SK-N-SH (cell line): ENCODE results near the gene GOT1. TPM values are rescaled to one million over a fixed set of nuclear protein-coding genes. Genes with fewer than 3 reads are reported as not detected.

ENCODE experiments used
- CTCF ChIA-PET: fragments of 300-600, 350-600 bp; formaldehyde crosslinking; extraction: SDS; loops from one replicate; lab custom pipeline; 2021; lab: Yijun Ruan, JAX
- POLR2A ChIA-PET: fragments of 350-600 bp; sonication (Branson Sonifier 250); formaldehyde crosslinking; extraction: SDS; loops from one replicate; lab custom pipeline; 2020; ENCODE audit warnings: antibody characterized with exemption, inconsistent platforms; lab: Yijun Ruan, JAX
- DNase-seq: peaks from one replicate; pipeline ENCODE4 v3.0.0; 2012
- H2AFZ ChIP-seq: fragments of 200-600 bp; sonication (generic); 2 replicates; pipeline ENCODE4 v1.8.1; 2016; ENCODE audit warnings: antibody characterized with exemption, mild to moderate bottlenecking, low read depth
- H3F3A ChIP-seq: fragments of 200-600 bp; sonication (generic); replicated peaks from 2 replicates; pipeline ENCODE3; 2016; ENCODE audit warnings: antibody characterized with exemption, mild to moderate bottlenecking; ENCODE audit not compliant: insufficient read depth
- H3K27ac ChIP-seq, 2 experiments: fragments of 200-500 bp in 1 of 2; fragments of 200-600 bp in 1 of 2; sonication (Bioruptor generic) in 1 of 2; sonication (generic), shearing (Covaris generic) in 1 of 2; 2 replicates each; pipeline versions ENCODE4 v1.5.1 to v1.6.1; 2014 to 2016; ENCODE audit warnings: low read depth in 2 of 2, inconsistent platforms in 1 of 2, low read length in 1 of 2, mild to moderate bottlenecking in 1 of 2, mixed read lengths in 1 of 2
- H3K27me3 ChIP-seq: fragments of 200-600 bp; sonication (generic), shearing (Covaris generic); 2 replicates; pipeline ENCODE4 v1.6.1; 2016; ENCODE audit warnings: mixed run types; ENCODE audit not compliant: insufficient read depth
- H3K36me3 ChIP-seq, 2 experiments: fragments of 200-500 bp in 1 of 2; fragments of 200-600 bp in 1 of 2; sonication (Bioruptor generic) in 1 of 2; sonication (generic) in 1 of 2; replicated peaks in 1 of 2; 2 replicates each; pipeline versions ENCODE3 to v1.5.1; 2014 to 2016; ENCODE audit warnings: low read length in 1 of 2, mild to moderate bottlenecking in 1 of 2; ENCODE audit not compliant: insufficient read depth in 2 of 2, control insufficient read depth in 1 of 2
- H3K4me1 ChIP-seq, 2 experiments: fragments of 200-500 bp in 1 of 2; fragments of 200-600 bp in 1 of 2; sonication (Bioruptor generic) in 1 of 2; sonication (generic), shearing (Covaris generic) in 1 of 2; 2 replicates each; pipeline versions ENCODE4 v1.5.1 to v1.6.1; 2014 to 2016; ENCODE audit warnings: low read depth in 1 of 2, low read length in 1 of 2, mixed run types in 1 of 2; ENCODE audit not compliant: insufficient read depth in 2 of 2, control insufficient read depth in 1 of 2
- H3K4me2 ChIP-seq: fragments of 200-600 bp; sonication (generic), shearing (Covaris generic); 2 replicates; pipeline ENCODE4 v1.6.1; 2017; ENCODE audit warnings: mixed run types
- H3K4me3 ChIP-seq, 2 experiments: fragments of 200-500 bp in 1 of 2; fragments of 200-600 bp in 1 of 2; sonication (Bioruptor generic) in 1 of 2; sonication (generic), shearing (Covaris generic) in 1 of 2; 2 replicates each; pipeline versions ENCODE4 v1.5.1 to v1.8.1; 2014 to 2016; ENCODE audit warnings: low read depth in 2 of 2, inconsistent platforms in 1 of 2, low read length in 1 of 2, mild to moderate bottlenecking in 1 of 2, mixed read lengths in 1 of 2, moderate library complexity in 1 of 2
- H3K79me2 ChIP-seq: fragments of 200-600 bp; sonication (generic); 2 replicates; pipeline ENCODE4 v1.8.1; 2017; ENCODE audit warnings: mild to moderate bottlenecking; ENCODE audit not compliant: insufficient read depth
- H3K9ac ChIP-seq: fragments of 200-600 bp; sonication (generic); 2 replicates; pipeline ENCODE4 v1.6.1; 2017; ENCODE audit warnings: mixed run types
- H3K9me2 ChIP-seq: fragments of 200-600 bp; sonication (generic); 2 replicates; pipeline ENCODE4 v1.6.1; 2017; ENCODE audit warnings: mixed run types
- H3K9me3 ChIP-seq: fragments of 200-600 bp; sonication (generic); 2 replicates; pipeline ENCODE4 v1.6.1; 2017; ENCODE audit warnings: mixed run types, mild to moderate bottlenecking, moderate library complexity
- H4K20me1 ChIP-seq: fragments of 200-600 bp; sonication (generic); 2 replicates; pipeline ENCODE4 v1.6.1; 2017; ENCODE audit warnings: mild to moderate bottlenecking, mixed run types; ENCODE audit not compliant: insufficient read depth
- EP300 ChIP-seq, 2 experiments: IDR thresholded peaks; 2 replicates each; pipeline versions ENCODE4 v1.4.0 to v1.6.1; 2012; ENCODE audit warnings: borderline replicate concordance in 1 of 2, low read depth in 1 of 2, low read length in 1 of 2
- FOSL2 ChIP-seq: IDR thresholded peaks from 2 replicates; pipeline ENCODE4 v1.4.0; 2012; ENCODE audit warnings: low read depth, mild to moderate bottlenecking, moderate library complexity, borderline replicate concordance
- FOXJ3 ChIP-seq: sonication (generic); formaldehyde crosslinking; IDR thresholded peaks from 2 replicates; pipeline ENCODE4 v1.5.1; 2020; ENCODE audit warnings: mild to moderate bottlenecking, missing genetic modification reagents
- GATA2 ChIP-seq: sonication (generic); formaldehyde crosslinking; IDR thresholded peaks from 2 replicates; pipeline ENCODE4 v1.5.0; 2020; ENCODE audit warnings: mild to moderate bottlenecking, missing genetic modification reagents
- MXI1 ChIP-seq: IDR thresholded peaks from 2 replicates; pipeline ENCODE4 v1.6.1; 2012; ENCODE audit warnings: mild to moderate bottlenecking, low read depth, low read length, improper control_type of control experiment
- NFIC ChIP-seq: IDR thresholded peaks from 2 replicates; pipeline ENCODE4 v1.4.0; 2012; ENCODE audit warnings: borderline replicate concordance
- NRF1 ChIP-seq: IDR thresholded peaks from 2 replicates; pipeline ENCODE4 v1.6.1; 2012; ENCODE audit warnings: low read depth, mild to moderate bottlenecking, low read length
- RAD21 ChIP-seq: IDR thresholded peaks from 2 replicates; pipeline ENCODE4 v1.6.1; 2012; ENCODE audit warnings: mild to moderate bottlenecking, low read length
- RCOR1 ChIP-seq: fragments of 150-350 bp; IDR thresholded peaks from 2 replicates; pipeline ENCODE4 v1.6.1; 2017; ENCODE audit warnings: antibody characterized with exemption, low read length
- RXRA ChIP-seq: IDR thresholded peaks from 2 replicates; pipeline ENCODE4 v1.4.0; 2012; ENCODE audit warnings: low read depth, mild to moderate bottlenecking, borderline replicate concordance
- SIN3A ChIP-seq: IDR thresholded peaks from 2 replicates; pipeline ENCODE4 v1.6.1; 2012; ENCODE audit warnings: low read depth, mild to moderate bottlenecking, low read length, moderate library complexity, borderline replicate concordance
- SMC3 ChIP-seq: IDR thresholded peaks from 2 replicates; pipeline ENCODE4 v1.6.1; 2012; ENCODE audit warnings: low read depth, low read length, improper control_type of control experiment
- TCF12 ChIP-seq: IDR thresholded peaks from 2 replicates; pipeline ENCODE4 v1.4.0; 2012
- WGBS: methylation state at CpG from one replicate; pipeline ENCODE4 v1.1.6; 2017; ENCODE audit warnings: low lambda C conversion rate; 5-methylcytosine and 5-hydroxymethylcytosine counted together
- polyA plus RNA-seq, 3 experiments: library from polyadenylated mRNA; depleted of rRNA; stranded (reverse); fragments of >200 nt; gene quantifications; 2 replicates each; pipeline ENCODE4 v1.2.3, GENCODE V29; 2012
- TF ChIP-seq, protein P1 (sequence below): IDR thresholded peaks from 2 replicates; pipeline ENCODE4 v1.4.0; 2012; ENCODE audit warnings: low read depth, borderline replicate concordance
- TF ChIP-seq, protein P2 (sequence below): IDR thresholded peaks from 2 replicates; pipeline ENCODE4 v1.4.0; 2012; ENCODE audit warnings: low read depth
- TF ChIP-seq, protein P3 (sequence below): IDR thresholded peaks from 2 replicates; pipeline ENCODE4 v1.4.0; 2012; ENCODE audit warnings: low read depth, borderline replicate concordance
- TF ChIP-seq, protein P4 (sequence below): IDR thresholded peaks from 2 replicates; pipeline ENCODE4 v1.6.1; 2012; ENCODE audit warnings: mild to moderate bottlenecking, low read depth, low read length, moderate library complexity

GOT1 gene
- polyA plus RNA-seq, 1 of the 3 experiments (the other 2 are of a cell fraction): 9.8 TPM

DNA sequence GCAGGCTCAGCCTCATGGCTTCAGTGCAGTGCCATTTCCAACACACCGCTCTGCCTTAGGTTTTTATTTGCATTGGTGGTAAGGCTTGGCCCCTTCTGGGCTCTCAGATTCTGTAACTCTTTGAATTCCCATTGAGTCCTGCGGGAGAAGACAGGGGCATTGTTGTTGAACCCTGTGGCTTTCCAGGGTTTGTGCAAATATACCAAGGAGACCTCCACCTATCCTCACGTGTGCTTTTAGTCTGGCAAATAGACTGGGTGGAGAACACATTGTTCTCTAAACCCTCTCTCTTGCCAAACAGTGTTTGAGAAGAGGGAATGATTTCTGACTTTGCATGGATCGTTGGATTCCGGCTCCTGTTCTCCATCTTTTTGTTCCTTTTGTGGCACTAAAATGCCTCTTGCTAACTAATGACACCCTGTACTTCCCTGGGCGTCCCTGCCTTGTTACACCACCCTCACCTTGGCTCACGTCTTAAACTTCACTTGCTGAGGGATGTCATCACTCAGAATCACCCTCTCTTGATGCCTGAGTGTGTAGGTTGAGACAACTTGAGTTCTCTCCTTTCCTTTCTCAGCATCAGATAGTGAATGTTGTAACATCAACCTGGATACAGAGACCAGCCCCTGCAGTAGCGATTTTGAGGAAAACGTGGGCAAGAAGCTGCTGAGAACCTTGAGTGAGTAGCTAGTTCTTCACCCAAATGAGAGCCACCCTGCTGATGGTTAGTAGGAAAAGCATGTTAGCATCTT lies 40.5 kb downstream of the GOT1 start (continued):
- TF ChIP-seq, protein P1, sequence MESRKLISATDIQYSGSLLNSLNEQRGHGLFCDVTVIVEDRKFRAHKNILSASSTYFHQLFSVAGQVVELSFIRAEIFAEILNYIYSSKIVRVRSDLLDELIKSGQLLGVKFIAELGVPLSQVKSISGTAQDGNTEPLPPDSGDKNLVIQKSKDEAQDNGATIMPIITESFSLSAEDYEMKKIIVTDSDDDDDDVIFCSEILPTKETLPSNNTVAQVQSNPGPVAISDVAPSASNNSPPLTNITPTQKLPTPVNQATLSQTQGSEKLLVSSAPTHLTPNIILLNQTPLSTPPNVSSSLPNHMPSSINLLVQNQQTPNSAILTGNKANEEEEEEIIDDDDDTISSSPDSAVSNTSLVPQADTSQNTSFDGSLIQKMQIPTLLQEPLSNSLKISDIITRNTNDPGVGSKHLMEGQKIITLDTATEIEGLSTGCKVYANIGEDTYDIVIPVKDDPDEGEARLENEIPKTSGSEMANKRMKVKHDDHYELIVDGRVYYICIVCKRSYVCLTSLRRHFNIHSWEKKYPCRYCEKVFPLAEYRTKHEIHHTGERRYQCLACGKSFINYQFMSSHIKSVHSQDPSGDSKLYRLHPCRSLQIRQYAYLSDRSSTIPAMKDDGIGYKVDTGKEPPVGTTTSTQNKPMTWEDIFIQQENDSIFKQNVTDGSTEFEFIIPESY: no peak
- TF ChIP-seq TCF12 (no peak), FOSL2 (no peak), NFIC (no peak), NRF1 (no peak), SMC3 (no peak), MXI1 (no peak)

DNA sequence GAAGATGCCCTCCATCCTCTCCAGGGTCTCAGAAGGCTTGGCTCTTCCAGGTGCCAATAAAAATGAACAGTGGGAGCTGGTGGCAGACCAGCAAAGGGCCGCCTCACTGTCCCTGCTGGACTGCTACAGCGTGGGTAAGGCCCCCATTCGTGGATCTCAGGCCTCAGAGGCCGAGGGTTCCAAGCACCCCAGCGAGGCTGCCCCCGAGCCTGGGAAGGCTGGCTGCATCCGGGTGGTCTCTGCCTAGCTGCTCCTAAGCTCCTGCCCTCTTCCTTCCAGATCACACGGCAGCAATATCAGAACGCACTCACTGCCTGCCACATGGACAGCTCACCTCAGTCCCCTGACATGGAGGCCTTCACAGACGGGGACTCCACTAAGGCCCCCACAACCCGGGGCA lies 42.9 kb downstream of the GOT1 start:
- H3F3A ChIP-seq: no peaks in the 10 kb centered on the region
- no peaks in the 10 kb centered on the region for H3K4me1 ChIP-seq
- no peaks in the 10 kb centered on the region; the same call in 1 of the 2 replicates for H3K27me3 ChIP-seq
- no peaks in the 10 kb centered on the region for H3K9me2 ChIP-seq
- H3K9ac ChIP-seq: no peak overlapping the region
- H3K9me3 ChIP-seq: no peaks in the 10 kb centered on the region
- H3K4me2 ChIP-seq: no peak overlapping the region
- CTCF ChIA-PET: interaction anchor here (1.1 to 1.8 kb wide), 2 partner anchors 225 kb away, joined by 3 to 6 read pairs; no protein-coding TSS in a partner anchor
- no peak overlapping the region for H3K4me3 ChIP-seq
- H3K36me3 ChIP-seq: no peaks in the 10 kb centered on the region
- no peak for DNase-seq
- POLR2A ChIA-PET: no interaction called here
- TF ChIP-seq, protein P2, sequence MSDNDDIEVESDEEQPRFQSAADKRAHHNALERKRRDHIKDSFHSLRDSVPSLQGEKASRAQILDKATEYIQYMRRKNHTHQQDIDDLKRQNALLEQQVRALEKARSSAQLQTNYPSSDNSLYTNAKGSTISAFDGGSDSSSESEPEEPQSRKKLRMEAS: no peak
- TF ChIP-seq EP300 (IDR thresholded peaks at IDR 0.05; ENCODE audit: borderline replicate concordance in 1 of 2, low read depth in 1 of 2, low read length in 1 of 2): no peak
- TF ChIP-seq RXRA: no peak
- TF ChIP-seq, protein P3, sequence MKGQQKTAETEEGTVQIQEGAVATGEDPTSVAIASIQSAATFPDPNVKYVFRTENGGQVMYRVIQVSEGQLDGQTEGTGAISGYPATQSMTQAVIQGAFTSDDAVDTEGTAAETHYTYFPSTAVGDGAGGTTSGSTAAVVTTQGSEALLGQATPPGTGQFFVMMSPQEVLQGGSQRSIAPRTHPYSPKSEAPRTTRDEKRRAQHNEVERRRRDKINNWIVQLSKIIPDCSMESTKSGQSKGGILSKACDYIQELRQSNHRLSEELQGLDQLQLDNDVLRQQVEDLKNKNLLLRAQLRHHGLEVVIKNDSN: no peak
- no peak for TF ChIP-seq MXI1
- no peak for TF ChIP-seq NFIC
- no peak for TF ChIP-seq TCF12
- no peak for TF ChIP-seq SIN3A
- no peak for TF ChIP-seq RCOR1
- TF ChIP-seq, protein P4, sequence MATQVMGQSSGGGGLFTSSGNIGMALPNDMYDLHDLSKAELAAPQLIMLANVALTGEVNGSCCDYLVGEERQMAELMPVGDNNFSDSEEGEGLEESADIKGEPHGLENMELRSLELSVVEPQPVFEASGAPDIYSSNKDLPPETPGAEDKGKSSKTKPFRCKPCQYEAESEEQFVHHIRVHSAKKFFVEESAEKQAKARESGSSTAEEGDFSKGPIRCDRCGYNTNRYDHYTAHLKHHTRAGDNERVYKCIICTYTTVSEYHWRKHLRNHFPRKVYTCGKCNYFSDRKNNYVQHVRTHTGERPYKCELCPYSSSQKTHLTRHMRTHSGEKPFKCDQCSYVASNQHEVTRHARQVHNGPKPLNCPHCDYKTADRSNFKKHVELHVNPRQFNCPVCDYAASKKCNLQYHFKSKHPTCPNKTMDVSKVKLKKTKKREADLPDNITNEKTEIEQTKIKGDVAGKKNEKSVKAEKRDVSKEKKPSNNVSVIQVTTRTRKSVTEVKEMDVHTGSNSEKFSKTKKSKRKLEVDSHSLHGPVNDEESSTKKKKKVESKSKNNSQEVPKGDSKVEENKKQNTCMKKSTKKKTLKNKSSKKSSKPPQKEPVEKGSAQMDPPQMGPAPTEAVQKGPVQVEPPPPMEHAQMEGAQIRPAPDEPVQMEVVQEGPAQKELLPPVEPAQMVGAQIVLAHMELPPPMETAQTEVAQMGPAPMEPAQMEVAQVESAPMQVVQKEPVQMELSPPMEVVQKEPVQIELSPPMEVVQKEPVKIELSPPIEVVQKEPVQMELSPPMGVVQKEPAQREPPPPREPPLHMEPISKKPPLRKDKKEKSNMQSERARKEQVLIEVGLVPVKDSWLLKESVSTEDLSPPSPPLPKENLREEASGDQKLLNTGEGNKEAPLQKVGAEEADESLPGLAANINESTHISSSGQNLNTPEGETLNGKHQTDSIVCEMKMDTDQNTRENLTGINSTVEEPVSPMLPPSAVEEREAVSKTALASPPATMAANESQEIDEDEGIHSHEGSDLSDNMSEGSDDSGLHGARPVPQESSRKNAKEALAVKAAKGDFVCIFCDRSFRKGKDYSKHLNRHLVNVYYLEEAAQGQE: no peak
- TF ChIP-seq RAD21: no peak
- TF ChIP-seq GATA2 (CRISPR knock-in tag): no peak
- no peak for TF ChIP-seq FOXJ3 (CRISPR knock-in tag)
- no peak overlapping the region for H2AFZ ChIP-seq
- H4K20me1 ChIP-seq: no peaks in the 10 kb centered on the region
- no peaks in the 10 kb centered on the region for H3K79me2 ChIP-seq
- no peak overlapping the region for H3K27ac ChIP-seq
- WGBS: 62% methylated on average over 7 of the region's 11 CpGs
